K562 (cell line): ENCODE results near the gene TMEM86B. TPM values are rescaled to one million over a fixed set of nuclear protein-coding genes. Genes with fewer than 3 reads are reported as not detected.

Source experiments
- ARID2 ChIP-seq: fragments of 450-650 bp; IDR thresholded peaks from 2 replicates; pipeline ENCODE4 v1.6.1; 2017; ENCODE audit warnings: antibody characterized with exemption, mild to moderate bottlenecking
- CEBPG ChIP-seq, 3 experiments: fragments of 200-800 bp in 1 of 3; sonication (Bioruptor generic) in 1 of 3; sonication (generic) in 1 of 3; formaldehyde crosslinking in 1 of 3; IDR thresholded peaks in 2 of 3; conservative IDR thresholded peaks in 1 of 3; 2 replicates each; pipeline versions ENCODE4 v1.6.1 to v1.8.0; 2016 to 2022; ENCODE audit warnings: missing compliant biosample characterization in 2 of 3, missing genetic modification characterization in 2 of 3, mild to moderate bottlenecking in 1 of 3, missing genetic modification reagents in 1 of 3
- CTBP1 ChIP-seq: fragments of 450-650 bp; IDR thresholded peaks from 2 replicates; pipeline ENCODE4 v1.6.1; 2016; ENCODE audit warnings: borderline replicate concordance
- CXXC5 ChIP-seq: fragments of 250-450 bp; sonication (Bioruptor Pico); IDR thresholded peaks from 2 replicates; pipeline ENCODE4 v1.8.0; 2022; ENCODE audit warnings: inconsistent platforms, mild to moderate bottlenecking, moderate library complexity
- DNMT1 ChIP-seq: fragments of 450-650 bp; IDR thresholded peaks from 2 replicates; pipeline ENCODE4 v1.6.1; 2016; ENCODE audit warnings: antibody characterized with exemption, mild to moderate bottlenecking
- E2F5 ChIP-seq: sonication (generic); formaldehyde crosslinking; IDR thresholded peaks from 2 replicates; pipeline ENCODE4 v1.8.0; 2022; ENCODE audit warnings: mild to moderate bottlenecking, missing genetic modification reagents
- FOXJ2 ChIP-seq: fragments of 200-800 bp; sonication (Bioruptor generic); IDR thresholded peaks from 2 replicates; pipeline ENCODE4 v1.6.1; 2016; ENCODE audit warnings: missing genetic modification characterization, missing compliant biosample characterization
- FOXM1 ChIP-seq, 2 experiments: fragments of 450-650 bp in 1 of 2; sonication (generic) in 1 of 2; formaldehyde crosslinking in 1 of 2; IDR thresholded peaks; 2 replicates each; pipeline versions ENCODE4 v1.6.1 to v1.9.0; 2017 to 2022; ENCODE audit warnings: low read depth in 2 of 2, mild to moderate bottlenecking in 2 of 2, missing genetic modification reagents in 1 of 2, moderate library complexity in 1 of 2
- FOXP4 ChIP-seq: sonication (generic); formaldehyde crosslinking; IDR thresholded peaks from 2 replicates; pipeline ENCODE4 v1.8.0; 2022; ENCODE audit warnings: mild to moderate bottlenecking, missing genetic modification reagents, borderline replicate concordance
- HMGN3 ChIP-seq: IDR thresholded peaks from 2 replicates; pipeline ENCODE4 v1.6.1; 2011; ENCODE audit warnings: borderline replicate concordance, low read depth, mild to moderate bottlenecking, mixed read lengths, low read length; ENCODE audit not compliant: insufficient read length; ENCODE audit errors: extremely low read depth
- IRF1 ChIP-seq: sonication (generic); formaldehyde crosslinking; IDR thresholded peaks from 2 replicates; pipeline ENCODE4 v1.8.0; 2022; ENCODE audit warnings: missing genetic modification reagents, mild to moderate bottlenecking, borderline replicate concordance
- MED1 ChIP-seq: sonication (generic); formaldehyde crosslinking; IDR thresholded peaks from 2 replicates; pipeline ENCODE4 v1.8.1; 2023; ENCODE audit warnings: missing genetic modification reagents, borderline replicate concordance
- MLX ChIP-seq, 2 experiments: fragments of 450-650 bp in 1 of 2; sonication (generic) in 1 of 2; formaldehyde crosslinking; conservative IDR thresholded peaks; 2 replicates each; pipeline versions ENCODE4 v1.4.0 to v1.8.1; 2020 to 2022; ENCODE audit warnings: mild to moderate bottlenecking in 1 of 2, missing genetic modification reagents in 1 of 2
- MTA2 ChIP-seq: fragments of 450-650 bp; IDR thresholded peaks from 2 replicates; pipeline ENCODE4 v1.6.1; 2016; ENCODE audit warnings: low read depth
- NELFE ChIP-seq: IDR thresholded peaks from 2 replicates; pipeline ENCODE4 v1.6.1; 2011; ENCODE audit warnings: mild to moderate bottlenecking; ENCODE audit not compliant: insufficient read depth, insufficient read length
- NFIX ChIP-seq: fragments of 250-450 bp; sonication (Bioruptor Pico); IDR thresholded peaks from 2 replicates; pipeline ENCODE4 v1.4.0; 2020; ENCODE audit warnings: low read depth, mild to moderate bottlenecking, moderate library complexity
- POLR3G ChIP-seq: IDR thresholded peaks from 2 replicates; pipeline ENCODE4 v1.6.1; 2011; ENCODE audit not compliant: insufficient read length, insufficient replicate concordance; ENCODE audit errors: extremely low read depth
- RCOR1 ChIP-seq, 2 experiments: IDR thresholded peaks; 2 replicates each; pipeline ENCODE4 v1.6.1; 2012; ENCODE audit warnings: low read depth in 2 of 2, low read length in 2 of 2, borderline replicate concordance in 1 of 2, improper control_type of control experiment in 1 of 2
- SRSF1 ChIP-seq: fragments of 200-400 bp; formaldehyde crosslinking; IDR thresholded peaks from 2 replicates; pipeline ENCODE4 v1.6.1; 2017; ENCODE audit warnings: mild to moderate bottlenecking, low read depth, low read length, moderate library complexity
- ZNF124 ChIP-seq: sonication (generic); formaldehyde crosslinking; IDR thresholded peaks from 2 replicates; pipeline ENCODE4 v1.8.1; 2022; ENCODE audit warnings: missing genetic modification reagents
- ZNF253 ChIP-seq: fragments of 250-450 bp; sonication (Bioruptor Pico); conservative IDR thresholded peaks from 2 replicates; pipeline ENCODE4 v1.6.1; 2021; ENCODE audit warnings: mild to moderate bottlenecking
- polyA plus RNA-seq, 8 experiments: library from polyadenylated mRNA; depleted of rRNA in 4 of 8; stranded (reverse) in 5 of 8; unstranded in 3 of 8; fragments of >200 nt; fragmentation: Nextera tagmentation in 2 of 8; fragmentation: Illumina TruSeq in 1 of 8; extraction: Ambion mirVana in 2 of 8; extraction: Trizol in 1 of 8; gene quantifications; 2 replicates each; pipeline versions ENCODE4 v1.2.1 to v1.2.3, GENCODE V29; 2011 to 2014; ENCODE audit warnings: inconsistent platforms in 1 of 8, missing spikeins in 1 of 8
- total RNA-seq, 7 experiments: library from RNA; depleted of rRNA in 6 of 7; stranded (reverse); fragments of >200 nt in 6 of 7; fragmentation: Illumina TruSeq in 2 of 7; extraction: Trizol in 2 of 7; gene quantifications; 2 replicates each; pipeline versions ENCODE4 v1.2.1 to v1.2.3, GENCODE V29; 2011 to 2021; ENCODE audit warnings: low replicate concordance in 1 of 7

The TMEM86B gene
- total and polyA plus RNA-seq, 9 of the 15 experiments (the other 6 are each of a cell fraction or from before 2014, with no cell fraction given) = 0.28 to 7.9 (median 2.1) TPM

- no peak for TF ChIP-seq POLR3G
- no peak; the same call in 1 of the 2 replicates for TF ChIP-seq NFIX (CRISPR knock-in tag)
- TF ChIP-seq NELFE = no peak
- no peak for TF ChIP-seq DNMT1
- no peak for TF ChIP-seq FOXP4
- TF ChIP-seq MLX (CRISPR knock-in tag; conservative IDR thresholded peaks at IDR 0.05) = no peak
- no peak for TF ChIP-seq FOXJ2 (tag)
- no peak for TF ChIP-seq E2F5 (CRISPR knock-in tag)
- no peak for TF ChIP-seq ARID2
- TF ChIP-seq MTA2 = no peak
- TF ChIP-seq ZNF124 = no peak
- TF ChIP-seq CXXC5 (CRISPR knock-in tag) = peak; percentile 76
- TF ChIP-seq CEBPG (CRISPR knock-in tag; IDR thresholded peaks at IDR 0.05) = no peak
- no peak for TF ChIP-seq CEBPG (tag; conservative IDR thresholded peaks at IDR 0.05 in 1 of 2, IDR thresholded peaks at IDR 0.05 in 1 of 2)
- TF ChIP-seq FOXM1 (IDR thresholded peaks at IDR 0.05; ENCODE audit: low read depth) = no peak
- 0 out of 2 replicates have a peak, but pooled peaks have one; percentile 63 for TF ChIP-seq FOXM1 (CRISPR knock-in tag; IDR thresholded peaks at IDR 0.05; ENCODE audit: low read depth)
- peak; percentile 55 for TF ChIP-seq HMGN3
- TF ChIP-seq SRSF1 = no peak
- peak; percentile 50; the same call in 1 of the 2 replicates for TF ChIP-seq CTBP1
- no peak for TF ChIP-seq IRF1 (CRISPR knock-in tag)
- no peak for TF ChIP-seq MED1 (CRISPR knock-in tag)
- no peak for TF ChIP-seq ZNF253 (CRISPR knock-in tag)
- peak in 1 of 2 experiments; percentile 51; a peak in 1 of 4 replicates for TF ChIP-seq RCOR1 (IDR thresholded peaks at IDR 0.05; ENCODE audit: borderline replicate concordance in 1 of 2, low read depth in 2 of 2, low read length in 2 of 2)
These were observed 21.7 kb downstream of the TMEM86B start (continued) for GRCh38 chr19:55206664-55207500.
